Stimulated activated CD8-positive, alpha-beta memory T cell treated with anti-CD3 and anti-CD28 coated beads, Interleukin-2, amount 100 ng/mL, for 1 hour (primary cell): Measurements from ENCODE around the gene ARHGAP21.

Experiments
- DNase-seq, 2 donors: peaks; one replicate each; pipeline ENCODE4 v3.0.0-alpha.2; 2020; ENCODE audit warnings: low read depth in 2 of 2

Gene ARHGAP21

DNA sequence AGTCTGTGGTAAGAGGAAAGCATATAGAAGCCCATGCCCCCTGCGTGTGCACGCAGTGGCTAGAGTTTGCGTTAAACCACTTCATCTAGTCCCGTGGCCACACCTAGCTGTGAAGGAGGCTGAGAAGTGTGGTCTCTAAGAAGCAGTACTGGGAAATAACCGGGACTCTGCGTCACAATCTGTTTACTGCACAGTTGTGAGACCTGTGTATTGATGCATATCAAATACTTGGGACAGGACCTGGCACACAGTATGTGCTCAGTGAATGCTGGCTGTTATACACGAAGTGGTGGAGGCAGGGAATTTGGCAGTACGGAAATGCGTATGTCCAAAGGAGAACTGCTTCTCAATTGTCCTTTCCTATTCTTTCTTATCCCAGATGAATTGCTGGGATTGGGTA, 149.5 kb downstream of the ARHGAP21 start:
- DNase-seq, result no peak

DNA sequence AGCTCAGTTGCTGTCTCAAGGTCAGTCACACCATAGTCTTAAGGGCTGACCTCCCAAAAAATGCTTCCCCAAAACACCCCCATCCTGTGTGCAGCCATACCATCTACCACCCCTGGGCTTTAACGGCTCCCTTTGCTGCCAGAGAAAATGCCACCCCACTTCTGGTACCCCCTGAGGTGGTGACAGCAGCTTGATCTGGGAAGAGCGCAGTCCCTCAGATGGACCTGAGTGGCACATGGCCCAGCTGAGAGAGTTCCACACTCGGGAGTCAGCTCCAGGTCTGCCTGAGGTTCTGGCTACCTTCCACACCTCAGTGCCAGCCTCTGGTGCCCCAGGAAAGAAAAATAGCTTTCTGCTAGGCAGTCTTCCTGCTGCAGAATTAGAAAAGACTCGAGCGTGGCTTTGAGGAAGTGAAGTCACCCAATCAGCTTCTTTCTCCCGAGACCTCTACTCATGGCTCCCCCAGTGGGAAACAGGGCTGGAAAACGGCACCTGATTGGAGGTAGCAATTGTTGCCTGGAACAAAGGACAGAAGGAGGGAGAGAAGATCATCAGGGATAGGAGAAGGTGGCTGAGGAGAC, 151.7 kb downstream of the ARHGAP21 start:
- no peak for DNase-seq

DNA sequence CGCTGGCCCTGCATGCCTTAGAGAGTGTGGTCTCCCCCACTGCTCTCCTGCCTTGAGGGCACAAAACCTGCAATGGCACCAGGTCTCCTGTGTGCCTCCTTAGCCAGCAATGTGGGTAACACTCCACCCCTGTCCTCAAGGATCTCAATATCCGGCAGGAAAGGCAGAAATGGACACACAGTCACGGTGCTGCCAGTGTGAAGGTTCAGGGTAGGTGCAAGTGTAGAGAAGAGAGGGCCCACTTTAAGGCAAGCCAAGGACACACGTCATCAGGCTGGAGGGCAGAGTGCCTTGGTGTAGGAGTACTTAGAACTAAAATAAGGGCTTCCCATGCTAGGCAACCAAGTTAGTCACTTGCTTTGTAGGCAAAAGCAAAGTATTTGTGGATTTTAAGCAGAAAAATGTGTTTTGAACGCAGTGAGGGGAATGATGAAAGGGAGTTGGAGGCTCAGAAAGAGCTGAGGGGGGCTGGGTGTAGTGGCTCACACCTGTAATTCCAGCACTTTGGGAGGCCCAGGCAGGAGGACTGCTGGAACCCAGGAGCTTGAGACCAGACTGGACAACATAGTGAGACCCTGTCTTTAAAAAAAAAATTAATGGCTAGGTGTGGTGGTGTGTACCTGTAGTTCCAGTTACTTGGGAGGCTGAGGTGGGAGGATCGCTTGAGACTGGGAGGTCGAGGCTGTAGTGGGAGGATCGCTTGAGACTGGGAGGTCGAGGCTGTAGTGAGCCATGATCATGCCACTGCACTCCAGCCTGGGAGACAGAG, 152.8 kb downstream of the ARHGAP21 start:
- no peak for DNase-seq

DNA sequence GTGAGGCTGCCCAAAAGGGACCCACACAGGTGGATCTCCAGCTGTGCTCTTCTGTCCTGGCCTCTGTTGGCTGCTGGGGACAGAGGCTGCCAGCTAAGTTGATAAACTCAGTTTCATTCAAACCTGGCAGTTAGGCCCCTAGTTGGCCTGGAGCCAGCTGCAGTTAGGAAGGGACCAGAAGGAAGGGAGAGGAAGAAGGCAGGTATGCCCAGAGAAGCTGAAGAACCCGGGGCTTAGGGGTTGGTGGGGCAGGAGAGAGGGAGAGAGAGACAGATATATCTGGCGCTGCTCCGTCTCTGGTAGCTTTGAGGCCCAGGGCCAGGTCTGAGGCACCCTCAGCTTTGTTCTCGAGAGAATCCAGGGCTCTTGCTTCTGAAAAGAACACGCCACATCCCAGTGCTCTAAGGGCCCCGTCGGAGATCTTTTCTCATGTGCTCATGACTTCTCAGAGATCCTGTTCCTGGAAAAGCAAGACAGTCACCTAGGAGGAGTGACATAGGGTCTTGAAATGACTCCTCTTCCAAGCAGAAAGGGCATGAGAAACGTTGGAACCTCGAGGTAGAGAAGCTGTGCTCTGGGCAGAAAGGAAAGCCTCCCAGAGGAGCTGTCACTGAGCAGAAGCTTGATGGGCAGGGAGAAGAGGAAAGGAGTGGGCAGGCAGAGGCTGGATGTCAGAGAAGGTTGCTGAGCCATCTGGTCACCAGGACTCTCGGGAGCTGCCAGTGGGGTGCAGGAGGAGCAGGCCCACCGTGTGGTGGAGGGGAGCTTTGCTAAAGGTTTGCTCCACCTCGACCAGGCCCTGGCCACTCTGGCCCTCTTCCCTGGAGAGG, 153.6 kb downstream of the ARHGAP21 start:
- no peak for DNase-seq

DNA sequence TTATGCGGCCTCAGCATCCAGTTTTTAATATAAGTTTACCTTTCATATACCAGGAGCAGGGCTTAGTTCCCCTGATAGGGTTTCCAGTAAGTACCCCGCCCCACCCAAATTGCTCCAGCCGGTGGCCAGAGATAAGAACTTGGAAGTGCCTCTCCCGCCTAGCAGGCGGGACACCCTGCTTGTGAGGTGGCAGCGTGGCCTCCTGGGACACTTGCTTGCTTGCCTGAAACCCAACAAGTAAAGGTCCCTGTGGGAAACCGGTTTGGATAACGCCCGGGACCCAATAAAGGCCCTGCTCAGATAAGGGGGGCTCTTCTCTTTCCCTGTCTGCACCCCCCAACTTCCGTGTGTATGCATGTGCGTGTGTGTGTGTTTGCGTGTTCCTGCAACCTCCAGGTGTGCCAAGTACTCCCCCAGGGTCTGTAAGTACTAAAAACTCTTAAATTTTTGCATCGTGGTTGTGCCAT, 154.3 kb downstream of the ARHGAP21 start:
- no peak for DNase-seq

GRCh38 chr10:24568042-24568441, 155.6 kb downstream of the ARHGAP21 start:
- DNase-seq, result no peak

DNA sequence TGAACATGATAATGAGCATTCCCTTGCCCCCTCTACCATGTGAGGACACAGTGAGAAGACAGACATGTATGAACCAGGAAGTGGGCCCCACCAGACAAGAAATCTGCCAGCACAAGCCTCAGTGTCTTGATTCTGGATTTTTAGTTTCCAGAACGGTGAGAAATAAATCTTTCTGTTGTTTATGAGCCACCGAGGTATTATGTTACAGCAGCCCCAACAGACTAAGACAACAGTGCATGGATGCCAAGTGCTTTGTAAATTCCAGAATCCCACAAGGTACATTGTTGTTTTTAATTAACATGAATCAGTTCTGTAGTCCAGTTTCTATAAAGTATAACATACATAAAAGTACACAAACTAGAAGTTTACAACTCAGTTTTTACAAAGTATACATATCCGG, 162.2 kb downstream of the ARHGAP21 start:
- DNase-seq, result no peak

GRCh38 chr10:24556750-24557742, 166.6 kb downstream of the ARHGAP21 start:
- DNase-seq, result no peak

DNA sequence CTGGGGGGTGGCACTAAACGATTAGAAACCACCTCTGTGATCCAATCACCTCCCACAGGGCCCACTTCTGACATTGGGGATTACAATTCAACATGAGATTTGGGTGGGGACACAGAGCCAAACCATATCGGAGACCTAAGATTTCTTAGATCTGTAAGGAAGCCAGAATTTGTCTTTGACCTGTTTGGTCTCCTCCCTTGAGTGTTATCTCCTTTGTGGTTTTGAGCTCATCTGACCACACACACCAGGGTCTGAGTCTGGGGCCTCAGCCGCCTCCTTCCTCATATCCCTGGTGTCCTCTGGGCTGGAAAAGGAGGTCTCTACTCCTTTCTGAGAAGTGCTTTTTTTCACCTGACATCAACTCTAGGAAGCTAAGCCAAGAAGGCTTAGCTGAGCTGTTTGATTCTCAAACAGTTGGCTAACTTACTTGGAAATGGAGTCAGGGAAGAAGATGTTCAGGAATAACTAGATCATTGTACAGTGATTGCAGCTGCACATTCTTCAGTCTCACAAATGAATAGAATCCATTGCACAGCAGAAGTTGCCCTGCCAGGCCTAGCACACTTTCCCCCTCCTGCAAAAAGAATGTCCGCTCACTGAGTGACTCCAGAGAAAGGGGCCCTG, 167.4 kb downstream of the ARHGAP21 start:
- no peak for DNase-seq

GRCh38 chr10:24554036-24554435, 169.7 kb downstream of the ARHGAP21 start:
- DNase-seq, result no peak

- DNase-seq, result no peak
Measured at GRCh38 chr10:24553051-24553612, 170.6 kb downstream of the ARHGAP21 start.

DNA sequence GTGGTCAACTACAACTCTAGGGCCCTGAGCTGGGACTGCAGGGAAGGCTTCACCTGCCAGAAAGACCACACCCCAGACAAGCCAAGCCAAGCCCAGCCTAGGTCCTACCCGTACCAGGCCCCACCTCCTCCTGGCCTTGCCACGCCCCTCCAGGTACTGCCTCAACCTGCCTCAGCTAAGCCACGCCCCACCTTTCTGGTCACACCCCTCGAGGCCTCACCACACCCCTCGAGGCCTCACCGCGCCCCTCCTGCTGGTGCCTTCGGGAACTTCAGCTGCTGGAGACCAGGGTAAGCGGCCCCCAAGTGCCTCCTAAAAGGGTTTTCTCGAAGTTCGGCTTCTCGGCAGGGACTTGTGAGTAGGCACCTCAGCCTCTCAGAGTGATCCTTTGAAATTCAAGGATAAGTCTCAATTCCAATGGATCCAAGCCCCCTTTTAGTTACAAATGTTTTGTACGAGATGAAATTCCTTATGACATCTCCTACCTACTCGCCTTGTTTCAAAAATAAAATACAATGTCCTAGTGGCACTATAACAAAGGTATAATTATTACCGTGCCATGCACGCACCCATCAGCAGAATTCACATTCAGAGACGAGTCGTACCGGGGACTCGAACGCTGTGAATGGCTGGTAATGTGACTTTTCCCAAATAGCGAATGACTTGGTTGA, 171.2 kb downstream of the ARHGAP21 start:
- no peak for DNase-seq

- no peak for DNase-seq
Measured at GRCh38 chr10:24551161-24551560, 172.5 kb downstream of the ARHGAP21 start.

- DNase-seq, result no peak
Measured at GRCh38 chr10:24550680-24551079, 173.0 kb downstream of the ARHGAP21 start.

DNA sequence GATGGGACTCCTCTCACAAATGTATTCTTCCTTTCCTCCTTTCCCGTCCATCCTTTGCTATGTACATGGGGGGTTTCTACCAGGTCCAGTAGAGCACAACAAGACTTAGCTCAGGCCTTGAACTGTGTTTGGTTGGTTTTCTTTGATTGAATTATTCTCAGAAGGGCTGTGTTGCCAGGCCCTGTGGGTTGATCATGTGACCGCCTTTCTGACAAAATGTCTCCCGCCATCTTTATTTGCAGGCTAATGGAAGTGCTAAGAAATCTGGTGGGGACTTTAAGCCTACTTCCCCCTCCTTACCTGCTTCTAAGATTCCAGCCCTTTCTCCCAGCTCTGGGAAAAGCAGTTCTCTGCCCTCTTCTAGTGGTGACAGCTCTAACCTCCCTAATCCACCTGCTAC, 178.1 kb downstream of the ARHGAP21 start:
- no peak for DNase-seq

DNA sequence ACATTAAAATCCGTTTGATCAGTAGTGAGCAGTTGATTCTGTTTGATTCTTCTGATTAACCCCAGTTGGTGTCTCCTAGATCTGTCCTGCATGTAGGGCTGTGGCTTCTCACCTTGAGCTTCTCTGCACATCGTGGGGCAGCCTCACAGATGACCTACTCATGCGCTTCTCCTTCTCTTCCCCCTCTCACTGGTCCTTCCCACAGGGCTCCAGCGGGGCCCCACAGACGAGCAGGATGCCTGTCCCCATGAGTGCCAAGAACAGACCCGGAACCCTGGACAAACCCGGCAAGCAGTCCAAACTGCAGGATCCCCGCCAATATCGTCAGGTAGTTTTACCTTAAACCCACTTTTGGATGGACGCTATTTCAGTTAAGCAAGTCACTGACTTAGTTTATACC, 178.9 kb downstream of the ARHGAP21 start:
- DNase-seq, result no peak

DNA sequence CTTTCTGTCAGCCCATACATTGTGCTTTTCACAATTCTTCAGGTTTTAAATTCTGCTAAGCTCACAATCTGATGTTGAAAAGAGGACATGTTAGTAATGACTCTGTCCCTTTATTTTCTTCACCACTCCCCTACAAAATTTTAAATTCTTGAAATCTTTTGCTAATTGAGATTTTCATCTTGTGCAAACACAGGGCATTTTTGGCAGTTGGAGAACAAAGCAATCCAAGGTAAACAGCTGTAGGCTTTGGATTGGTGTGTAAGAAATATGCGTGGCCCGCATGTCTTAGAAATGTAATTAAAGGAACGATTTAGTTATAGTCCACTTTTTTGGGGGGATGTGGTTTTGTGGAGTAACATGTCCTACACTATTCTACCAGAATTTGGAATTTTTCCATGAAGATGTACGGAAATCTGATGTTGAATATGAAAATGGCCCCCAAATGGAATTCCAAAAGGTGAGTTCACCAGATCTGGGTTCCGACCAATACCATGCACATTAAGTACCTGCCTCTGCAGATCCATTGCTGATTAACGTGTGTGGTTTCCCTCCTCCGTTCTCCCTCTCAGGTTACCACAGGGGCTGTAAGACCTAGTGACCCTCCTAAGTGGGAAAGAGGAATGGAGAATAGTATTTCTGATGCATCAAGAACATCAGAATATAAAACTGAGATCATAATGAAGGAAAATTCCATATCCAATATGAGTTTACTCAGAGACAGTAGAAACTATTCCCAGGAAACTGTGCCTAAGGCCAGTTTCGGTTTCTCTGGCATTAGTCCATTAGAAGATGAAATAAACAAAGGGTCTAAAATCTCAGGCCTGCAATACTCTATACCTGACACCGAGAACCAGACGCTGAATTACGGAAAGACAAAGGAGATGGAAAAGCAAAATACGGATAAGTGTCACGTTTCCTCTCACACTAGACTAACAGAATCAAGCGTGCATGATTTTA, 181.1 kb downstream of the ARHGAP21 start:
- DNase-seq, result no peak

- DNase-seq, result no peak
Measured at GRCh38 chr10:24541239-24541753, 182.4 kb downstream of the ARHGAP21 start.

DNA sequence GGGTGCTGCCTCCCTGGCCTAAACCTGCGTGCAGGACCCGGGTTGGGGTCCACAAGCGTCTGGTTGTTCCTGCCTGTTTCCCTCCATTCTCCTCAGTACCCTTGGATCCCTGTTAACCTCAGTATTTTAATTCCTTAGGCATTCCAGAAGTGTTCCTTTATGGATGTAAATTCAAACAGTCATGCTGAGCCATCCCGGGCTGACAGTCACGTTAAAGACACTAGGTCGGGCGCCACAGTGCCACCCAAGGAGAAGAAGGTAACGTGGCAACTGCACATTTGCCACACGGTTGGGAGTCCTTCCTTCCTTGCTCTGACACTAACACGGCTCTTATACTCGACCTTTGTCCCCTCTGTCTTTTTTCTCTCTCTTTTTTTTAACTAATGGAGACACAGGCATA, 187.1 kb downstream of the ARHGAP21 start:
- DNase-seq, result no peak
